Testis (tissue), 2 donors: Measurements from ENCODE around the gene WNK2.

Experiments
- CTCF ChIP-seq, 3 experiments: fragments of 450-650 bp in 2 of 3; fragments of 200-600 bp in 1 of 3; sonication (generic) in 1 of 3; IDR thresholded peaks; one replicate each; pipeline ENCODE4 v1.5.1; 2016 to 2019; ENCODE audit warnings: antibody characterized with exemption in 3 of 3, mild to moderate bottlenecking in 2 of 3, moderate library complexity in 1 of 3
- POLR2A ChIP-seq: fragments of 450-650 bp; IDR thresholded peaks from one replicate; pipeline ENCODE4 v1.6.1; 2017; ENCODE audit warnings: antibody characterized with exemption, mild to moderate bottlenecking, moderate library complexity

- TF ChIP-seq CTCF (IDR thresholded peaks at IDR 0.05) (no peak), POLR2A (no peak)
These were observed 94.2 kb downstream of the WNK2 start for GRCh38 chr9:93278144-93278543.
